ENCODE measurements around the gene PFN1.

Gene PFN1

DNA sequence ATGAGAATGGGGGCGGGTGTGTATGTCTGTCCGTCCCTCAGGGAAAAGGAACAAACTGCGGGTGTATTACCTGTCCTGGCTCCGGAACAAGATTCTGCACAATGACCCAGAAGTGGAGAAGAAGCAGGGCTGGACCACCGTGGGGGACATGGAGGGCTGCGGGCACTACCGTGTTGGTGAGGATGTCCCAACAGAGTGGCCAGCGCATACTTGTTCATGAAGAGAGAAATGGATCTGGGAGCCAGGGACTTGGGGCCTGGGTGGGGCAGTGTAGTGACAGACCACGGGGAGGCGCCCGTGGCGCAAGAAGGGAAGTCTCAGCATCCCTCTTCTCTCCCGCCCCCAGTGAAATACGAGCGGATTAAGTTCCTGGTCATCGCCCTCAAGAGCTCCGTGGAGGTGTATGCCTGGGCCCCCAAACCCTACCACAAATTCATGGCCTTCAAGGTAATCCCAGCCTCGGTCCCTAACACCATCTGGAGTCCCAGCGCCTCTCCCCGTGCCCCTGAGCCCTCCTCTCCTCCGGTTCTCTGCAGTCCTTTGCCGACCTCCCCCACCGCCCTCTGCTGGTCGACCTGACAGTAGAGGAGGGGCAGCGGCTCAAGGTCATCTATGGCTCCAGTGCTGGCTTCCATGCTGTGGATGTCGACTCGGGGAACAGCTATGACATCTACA, 52.5 kb downstream of the PFN1 start:
- no peak for DNase-seq
